GM23248 (cell line): Measurements from ENCODE around the gene AMH. TPM values are rescaled to one million over a fixed set of nuclear protein-coding genes. Genes with fewer than 3 reads are reported as not detected.

Experiments
- DNase-seq: peaks from one replicate; pipeline ENCODE4 v3.0.0-alpha.2; 2015
- H2AFZ ChIP-seq: fragments of 200-600 bp; sonication (generic); 2 replicates; pipeline ENCODE4 v1.6.1; 2016; ENCODE audit warnings: antibody characterized with exemption
- H3F3A ChIP-seq: fragments of 200-600 bp; sonication (generic); 2 replicates; pipeline ENCODE4 v1.6.1; 2016; ENCODE audit warnings: mild to moderate bottlenecking, antibody characterized with exemption, mixed run types; ENCODE audit not compliant: insufficient read depth
- H3K27ac ChIP-seq: fragments of 200-600 bp; sonication (generic); 2 replicates; pipeline ENCODE4 v1.5.1; 2016; ENCODE audit warnings: mild to moderate bottlenecking
- H3K27me3 ChIP-seq: fragments of 200-600 bp; sonication (generic); replicated peaks from 2 replicates; pipeline ENCODE4 v1.6.1; 2016; ENCODE audit warnings: mild to moderate bottlenecking; ENCODE audit not compliant: insufficient read depth
- H3K36me3 ChIP-seq: fragments of 200-600 bp; sonication (generic); 2 replicates; pipeline ENCODE4 v1.6.1; 2016; ENCODE audit warnings: low read depth, mild to moderate bottlenecking
- H3K4me1 ChIP-seq: fragments of 200-600 bp; sonication (generic); 2 replicates; pipeline ENCODE4 v1.6.1; 2016; ENCODE audit warnings: mild to moderate bottlenecking; ENCODE audit not compliant: insufficient read depth
- H3K4me2 ChIP-seq: fragments of 200-600 bp; sonication (generic); one replicate; pipeline ENCODE4 v1.6.1; 2016; ENCODE audit warnings: mild to moderate bottlenecking; ENCODE audit not compliant: unreplicated experiment
- H3K4me3 ChIP-seq: fragments of 200-600 bp; sonication (generic); 2 replicates; pipeline ENCODE4 v1.5.1; 2016; ENCODE audit warnings: mild to moderate bottlenecking
- H3K79me2 ChIP-seq: fragments of 200-600 bp; sonication (generic); 2 replicates; pipeline ENCODE4 v1.6.1; 2016; ENCODE audit warnings: mild to moderate bottlenecking; ENCODE audit not compliant: insufficient read depth
- H3K9ac ChIP-seq: fragments of 200-600 bp; sonication (generic); 2 replicates; pipeline ENCODE4 v1.6.1; 2016; ENCODE audit warnings: mild to moderate bottlenecking
- H3K9me2 ChIP-seq: fragments of 200-600 bp; sonication (generic); 2 replicates; pipeline ENCODE4 v1.6.1; 2016; ENCODE audit warnings: mixed run types, mild to moderate bottlenecking, moderate library complexity; ENCODE audit not compliant: insufficient read depth
- H3K9me3 ChIP-seq: fragments of 200-600 bp; sonication (generic); one replicate; pipeline ENCODE4 v1.6.1; 2017; ENCODE audit warnings: low read depth
- H4K20me1 ChIP-seq: fragments of 200-600 bp; sonication (generic); 2 replicates; pipeline ENCODE4 v1.6.0; 2016; ENCODE audit not compliant: insufficient read depth
- EZH2 ChIP-seq: fragments of 200-600 bp; sonication (generic); IDR thresholded peaks from 2 replicates; pipeline ENCODE4 v1.6.1; 2018; ENCODE audit warnings: antibody characterized with exemption, mild to moderate bottlenecking; ENCODE audit not compliant: insufficient read depth, poor library complexity, severe bottlenecking
- EZH2phosphoT487 ChIP-seq: fragments of 200-600 bp; sonication (generic); IDR thresholded peaks from 2 replicates; pipeline ENCODE4 v1.6.1; 2018; ENCODE audit warnings: antibody characterized with exemption, moderate library complexity, mild to moderate bottlenecking, low read depth; ENCODE audit not compliant: insufficient read depth
- WGBS, 2 experiments: methylation state at CpG; one replicate each; pipeline ENCODE4 v1.1.6; 2015 to 2017; ENCODE audit warnings: low lambda C conversion rate in 2 of 2, low coverage in 1 of 2; ENCODE audit errors: missing lambda C conversion rate in 2 of 2; 5-methylcytosine and 5-hydroxymethylcytosine counted together
- in situ Hi-C: fragments of 300-500 bp; cut with MboI; formaldehyde crosslinking; loops from 2 replicates; pipeline ENCODE4 v1.15.0; 2020
- polyA plus RNA-seq: library from polyadenylated mRNA; unstranded; fragments of >200 nt; fragmentation: Nextera tagmentation; extraction: Ambion mirVana; gene quantifications from 2 replicates; pipeline ENCODE4 v1.2.1, GENCODE V29; 2016
- total RNA-seq: library from RNA; depleted of rRNA; stranded (reverse); fragments of >200 nt; shearing (Covaris generic); gene quantifications from 2 replicates; pipeline ENCODE4 v1.2.3, GENCODE V29; 2014

AMH gene
- total and polyA plus RNA-seq, 2 experiments from 2014 or later: not detected

GRCh38 chr19:2287585-2288337 is 38.6 kb downstream of the AMH start:
- Histone ChIP-seq H3K9me2 (no peaks in the 10 kb centered on the region), H3K9me3 (no peaks in the 10 kb centered on the region), H3K27ac (no peak overlapping the region), H3K4me3 (no peak overlapping the region), H3K4me1 (no peaks in the 10 kb centered on the region), H3K79me2 (no peaks in the 10 kb centered on the region), H3K36me3 (no peaks in the 10 kb centered on the region), H4K20me1 (no peaks in the 10 kb centered on the region), H3K4me2 (no peak overlapping the region), H3F3A (no peaks in the 10 kb centered on the region), H3K27me3 (peaks cover 30% of the 10 kb centered on the region), H3K9ac (no peak overlapping the region), H2AFZ (no peak overlapping the region)
- in situ Hi-C loops: loop anchor here (10.0 kb wide), 1 partner anchor 97 kb away; no protein-coding TSS in a partner anchor
- 89% methylated on average over 12 to 13 of the region's 13 CpGs for WGBS, 2 experiments
- no peak for DNase-seq
- TF ChIP-seq EZH2phosphoT487: no peak
- no peak for TF ChIP-seq EZH2

DNA sequence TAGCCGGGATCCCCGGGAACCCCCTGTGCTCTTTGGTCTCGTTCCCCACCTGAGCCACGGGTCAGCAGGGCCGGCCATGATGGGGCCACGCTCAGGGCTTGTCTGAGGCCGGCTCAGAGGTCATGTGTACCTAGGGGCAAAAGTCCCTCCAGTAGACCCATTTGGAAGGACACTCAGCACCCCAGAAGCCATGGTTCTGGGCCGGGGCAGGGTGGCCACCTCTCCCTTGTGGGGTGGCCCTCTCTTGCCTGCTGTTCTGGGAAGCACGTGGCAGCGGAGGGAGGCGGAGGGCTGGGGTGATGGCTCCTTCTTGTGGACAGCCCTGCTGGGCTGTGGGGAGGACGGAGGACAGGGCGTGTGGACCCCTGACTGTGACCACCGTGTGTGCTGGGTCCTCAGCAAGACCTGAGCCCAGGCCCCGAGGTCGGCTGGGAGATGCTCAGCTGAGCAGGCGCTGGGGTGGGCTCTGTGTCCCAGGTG is 39.3 kb downstream of the AMH start:
- Histone ChIP-seq H3K4me3 (no peak overlapping the region), H3K4me1 (no peaks in the 10 kb centered on the region), H3K79me2 (no peaks in the 10 kb centered on the region), H4K20me1 (no peaks in the 10 kb centered on the region), H3K27ac (no peak overlapping the region), H3K9ac (no peak overlapping the region), H3K9me2 (no peaks in the 10 kb centered on the region), H3F3A (no peaks in the 10 kb centered on the region), H3K36me3 (no peaks in the 10 kb centered on the region), H3K4me2 (no peak overlapping the region), H3K27me3 (peaks cover 30% of the 10 kb centered on the region), H3K9me3 (no peaks in the 10 kb centered on the region), H2AFZ (no peak overlapping the region)
- DNase-seq: no peak
- 80 to 84% methylated on average over 16 to 17 of the region's 17 CpGs for WGBS, 2 experiments
- in situ Hi-C loops: loop anchor here (10.0 kb wide), 1 partner anchor 96 kb away; no protein-coding TSS in a partner anchor
- TF ChIP-seq EZH2phosphoT487: no peak
- no peak for TF ChIP-seq EZH2

- WGBS, 2 experiments: 48 to 58% methylated on average over 17 to 27 of the region's 28 CpGs
These were observed 39.9 kb downstream of the AMH start for GRCh38 chr19:2288818-2289713.

More at GRCh38 chr19:2288818-2289713, 39.9 kb downstream of the AMH start:
- Histone ChIP-seq H3K36me3 (no peaks in the 10 kb centered on the region), H2AFZ (no peak overlapping the region), H3K9me3 (no peaks in the 10 kb centered on the region), H3K9me2 (no peaks in the 10 kb centered on the region), H3K79me2 (no peaks in the 10 kb centered on the region), H3K27ac (no peak overlapping the region), H3K9ac (no peak overlapping the region), H3K27me3 (peaks cover 30% of the 10 kb centered on the region), H3F3A (peaks cover 5% of the 10 kb centered on the region), H3K4me1 (0 out of 2 replicates have a peak, but pooled peaks cover under 1% of the 10 kb centered on the region), H4K20me1 (no peaks in the 10 kb centered on the region), H3K4me3 (no peak overlapping the region), H3K4me2 (no peak overlapping the region)
- in situ Hi-C loops: loop anchor here (10.0 kb wide), 1 partner anchor 96 kb away; no protein-coding TSS in a partner anchor
- no peak for DNase-seq
- TF ChIP-seq EZH2: no peak
- no peak for TF ChIP-seq EZH2phosphoT487
